ENCODE measurements around the gene KATNB1.

KATNB1 gene

GRCh38 chr16:57758331-57759117 is 23.0 kb downstream of the KATNB1 start:
- no peak for DNase-seq

GRCh38 chr16:57759131-57759530 is 23.6 kb downstream of the KATNB1 start:
- DNase-seq: no peak

- no peak for DNase-seq
Measured at GRCh38 chr16:57759541-57760356, 24.2 kb downstream of the KATNB1 start.

GRCh38 chr16:57760357-57761160 is 25.0 kb downstream of the KATNB1 start:
- DNase-seq: no peak

GRCh38 chr16:57761301-57761700 is 25.7 kb downstream of the KATNB1 start:
- no peak for DNase-seq

- DNase-seq: no peak
Measured at GRCh38 chr16:57761957-57762356, 26.4 kb downstream of the KATNB1 start.

GRCh38 chr16:57762365-57763040 is 26.9 kb downstream of the KATNB1 start:
- DNase-seq: no peak

GRCh38 chr16:57763285-57764005 is 27.9 kb downstream of the KATNB1 start:
- no peak for DNase-seq

- DNase-seq: no peak
Measured at GRCh38 chr16:57764006-57764340, 28.4 kb downstream of the KATNB1 start.

GRCh38 chr16:57764341-57765159 is 29.0 kb downstream of the KATNB1 start:
- no peak for DNase-seq

- no peak for DNase-seq
Measured at GRCh38 chr16:57765160-57765728, 29.7 kb downstream of the KATNB1 start.

GRCh38 chr16:57766714-57767348 is 31.3 kb downstream of the KATNB1 start:
- DNase-seq: no peak

- no peak for DNase-seq
Measured at GRCh38 chr16:57769541-57770145, 34.1 kb downstream of the KATNB1 start.

GRCh38 chr16:57770361-57770760 is 34.8 kb downstream of the KATNB1 start:
- DNase-seq: no peak

- DNase-seq: no peak
Measured at GRCh38 chr16:57771141-57771785, 35.7 kb downstream of the KATNB1 start.

- DNase-seq: no peak
Measured at GRCh38 chr16:57773019-57773418, 37.4 kb downstream of the KATNB1 start.

GRCh38 chr16:57773655-57774295 is 38.2 kb downstream of the KATNB1 start:
- DNase-seq: no peak

- no peak for DNase-seq
Measured at GRCh38 chr16:57774705-57775285, 39.2 kb downstream of the KATNB1 start.
